GM19099 (cell line): ENCODE data around the gene OBSCN.

Source experiments
- POLR2A ChIP-seq: IDR thresholded peaks from 3 replicates; pipeline ENCODE4 v1.6.1; 2011; ENCODE audit warnings: low read depth; ENCODE audit not compliant: insufficient read length; ENCODE audit errors: extremely low read depth

OBSCN gene

GRCh38 chr1:228164561-228165371 lies 43.1 kb upstream of the OBSCN start:
- no peak for TF ChIP-seq POLR2A

GRCh38 chr1:228165372-228166169 lies 42.3 kb upstream of the OBSCN start, which contains the start of gene IBA57:
TSS of gene IBA57 (plus strand) at chr1:228165804. CDS start at chr1:228165817, 13 bp downstream.
- peak; percentile 96 for TF ChIP-seq POLR2A

- no peak for TF ChIP-seq POLR2A
Measured at GRCh38 chr1:228166170-228166936, 41.5 kb upstream of the OBSCN start.

- no peak for TF ChIP-seq POLR2A
Measured at GRCh38 chr1:228168563-228169270, 39.1 kb upstream of the OBSCN start.

GRCh38 chr1:228169345-228169744 lies 38.5 kb upstream of the OBSCN start:
- no peak for TF ChIP-seq POLR2A

- TF ChIP-seq POLR2A: no peak
Measured at GRCh38 chr1:228170666-228171065, 37.2 kb upstream of the OBSCN start.

- no peak for TF ChIP-seq POLR2A
Measured at GRCh38 chr1:228171221-228171891, 36.5 kb upstream of the OBSCN start.

- TF ChIP-seq POLR2A: no peak
Measured at GRCh38 chr1:228172591-228173527, 35.0 kb upstream of the OBSCN start.

- no peak for TF ChIP-seq POLR2A
Measured at GRCh38 chr1:228174482-228175315, 33.1 kb upstream of the OBSCN start.

- TF ChIP-seq POLR2A: no peak
Measured at GRCh38 chr1:228175316-228176023, 32.4 kb upstream of the OBSCN start.

GRCh38 chr1:228176024-228176395 lies 31.8 kb upstream of the OBSCN start:
- no peak for TF ChIP-seq POLR2A
